HepG2 (cell line): ENCODE data around the gene CHST1.

Experiments used
- BCLAF1 ChIP-seq: fragments of 450-650 bp; IDR thresholded peaks from 2 replicates; pipeline ENCODE4 v1.6.1; 2017; ENCODE audit warnings: mild to moderate bottlenecking
- CTCF ChIP-seq: sonication (generic); formaldehyde crosslinking; IDR thresholded peaks from 2 replicates; pipeline ENCODE4 v1.5.0; 2020; ENCODE audit warnings: mild to moderate bottlenecking, missing genetic modification reagents, moderate library complexity
- GABPA ChIP-seq, 2 experiments: IDR thresholded peaks; 2 replicates each; pipeline ENCODE4 v1.6.1; 2011 to 2016; ENCODE audit warnings: low read depth in 2 of 2, low read length in 1 of 2, missing biosample characterization in 1 of 2, missing genetic modification characterization in 1 of 2
- PHB2 ChIP-seq: fragments of 450-650 bp; IDR thresholded peaks from 2 replicates; pipeline ENCODE4 v1.6.1; 2018; ENCODE audit not compliant: partially characterized antibody
- UBTF ChIP-seq: sonication (generic); formaldehyde crosslinking; IDR thresholded peaks from 2 replicates; pipeline ENCODE4 v1.4.0; 2020; ENCODE audit warnings: mild to moderate bottlenecking, missing genetic modification reagents
- ZNF143 ChIP-seq: sonication (generic); formaldehyde crosslinking; IDR thresholded peaks from 2 replicates; pipeline ENCODE4 v1.4.0; 2020; ENCODE audit warnings: missing genetic modification reagents
- ZNF317 ChIP-seq: sonication (generic); formaldehyde crosslinking; IDR thresholded peaks from 2 replicates; pipeline ENCODE4 v1.5.0; 2020; ENCODE audit warnings: mild to moderate bottlenecking, missing genetic modification reagents
- TF ChIP-seq, protein P1 (sequence below): sonication (generic); formaldehyde crosslinking; IDR thresholded peaks from 2 replicates; pipeline ENCODE4 v1.4.0; 2020; ENCODE audit warnings: missing genetic modification reagents
- TF ChIP-seq, protein P2 (sequence below): sonication (generic); formaldehyde crosslinking; IDR thresholded peaks from 2 replicates; pipeline ENCODE4 v1.9.0; 2021; ENCODE audit warnings: missing genetic modification reagents, borderline replicate concordance

DNA sequence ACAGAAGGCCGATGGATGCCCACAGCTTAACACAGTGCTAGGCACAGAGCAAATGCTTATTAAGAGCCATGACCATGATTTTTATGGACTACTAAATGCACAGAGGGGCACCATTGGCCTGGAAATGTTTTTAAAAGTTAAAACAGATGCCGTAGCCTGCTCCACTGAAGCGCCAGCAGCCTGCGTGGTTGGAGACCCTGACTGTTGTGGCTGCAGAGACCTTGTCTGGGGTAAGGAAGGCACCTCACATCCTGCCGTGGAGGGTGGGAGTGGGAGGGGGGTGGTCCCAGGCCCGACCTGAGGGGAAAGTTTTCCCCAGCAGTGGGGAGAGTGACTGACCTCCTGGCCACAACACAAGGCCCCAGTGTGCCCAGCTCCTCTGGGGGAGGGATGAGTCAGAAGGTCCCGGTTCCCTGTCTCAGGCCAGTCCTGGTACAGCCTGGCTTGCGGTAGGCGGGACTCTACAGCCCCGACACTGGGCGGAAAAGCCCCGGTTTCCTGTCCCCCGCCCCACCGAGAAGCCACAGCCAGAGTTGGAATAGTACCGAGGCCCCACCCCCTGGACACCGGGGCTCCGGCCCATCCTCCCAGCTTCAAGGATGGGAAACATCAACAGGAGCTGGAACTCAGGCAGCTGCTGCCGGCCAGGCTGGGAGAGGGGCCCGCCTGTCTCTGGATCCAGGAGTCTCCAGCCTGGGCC, 7.0 kb downstream of the CHST1 start:
- TF ChIP-seq CTCF = no peak
- TF ChIP-seq, protein P1, sequence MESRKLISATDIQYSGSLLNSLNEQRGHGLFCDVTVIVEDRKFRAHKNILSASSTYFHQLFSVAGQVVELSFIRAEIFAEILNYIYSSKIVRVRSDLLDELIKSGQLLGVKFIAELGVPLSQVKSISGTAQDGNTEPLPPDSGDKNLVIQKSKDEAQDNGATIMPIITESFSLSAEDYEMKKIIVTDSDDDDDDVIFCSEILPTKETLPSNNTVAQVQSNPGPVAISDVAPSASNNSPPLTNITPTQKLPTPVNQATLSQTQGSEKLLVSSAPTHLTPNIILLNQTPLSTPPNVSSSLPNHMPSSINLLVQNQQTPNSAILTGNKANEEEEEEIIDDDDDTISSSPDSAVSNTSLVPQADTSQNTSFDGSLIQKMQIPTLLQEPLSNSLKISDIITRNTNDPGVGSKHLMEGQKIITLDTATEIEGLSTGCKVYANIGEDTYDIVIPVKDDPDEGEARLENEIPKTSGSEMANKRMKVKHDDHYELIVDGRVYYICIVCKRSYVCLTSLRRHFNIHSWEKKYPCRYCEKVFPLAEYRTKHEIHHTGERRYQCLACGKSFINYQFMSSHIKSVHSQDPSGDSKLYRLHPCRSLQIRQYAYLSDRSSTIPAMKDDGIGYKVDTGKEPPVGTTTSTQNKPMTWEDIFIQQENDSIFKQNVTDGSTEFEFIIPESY (CRISPR knock-in tag) = no peak
- no peak for TF ChIP-seq PHB2
- TF ChIP-seq GABPA (IDR thresholded peaks at IDR 0.05; ENCODE audit: low read depth, low read length) = no peak
- TF ChIP-seq GABPA (CRISPR knock-in tag; IDR thresholded peaks at IDR 0.05; ENCODE audit: low read depth) = no peak
- no peak for TF ChIP-seq BCLAF1
- TF ChIP-seq ZNF317 = no peak
- TF ChIP-seq UBTF (CRISPR knock-in tag) = no peak
- TF ChIP-seq, protein P2, sequence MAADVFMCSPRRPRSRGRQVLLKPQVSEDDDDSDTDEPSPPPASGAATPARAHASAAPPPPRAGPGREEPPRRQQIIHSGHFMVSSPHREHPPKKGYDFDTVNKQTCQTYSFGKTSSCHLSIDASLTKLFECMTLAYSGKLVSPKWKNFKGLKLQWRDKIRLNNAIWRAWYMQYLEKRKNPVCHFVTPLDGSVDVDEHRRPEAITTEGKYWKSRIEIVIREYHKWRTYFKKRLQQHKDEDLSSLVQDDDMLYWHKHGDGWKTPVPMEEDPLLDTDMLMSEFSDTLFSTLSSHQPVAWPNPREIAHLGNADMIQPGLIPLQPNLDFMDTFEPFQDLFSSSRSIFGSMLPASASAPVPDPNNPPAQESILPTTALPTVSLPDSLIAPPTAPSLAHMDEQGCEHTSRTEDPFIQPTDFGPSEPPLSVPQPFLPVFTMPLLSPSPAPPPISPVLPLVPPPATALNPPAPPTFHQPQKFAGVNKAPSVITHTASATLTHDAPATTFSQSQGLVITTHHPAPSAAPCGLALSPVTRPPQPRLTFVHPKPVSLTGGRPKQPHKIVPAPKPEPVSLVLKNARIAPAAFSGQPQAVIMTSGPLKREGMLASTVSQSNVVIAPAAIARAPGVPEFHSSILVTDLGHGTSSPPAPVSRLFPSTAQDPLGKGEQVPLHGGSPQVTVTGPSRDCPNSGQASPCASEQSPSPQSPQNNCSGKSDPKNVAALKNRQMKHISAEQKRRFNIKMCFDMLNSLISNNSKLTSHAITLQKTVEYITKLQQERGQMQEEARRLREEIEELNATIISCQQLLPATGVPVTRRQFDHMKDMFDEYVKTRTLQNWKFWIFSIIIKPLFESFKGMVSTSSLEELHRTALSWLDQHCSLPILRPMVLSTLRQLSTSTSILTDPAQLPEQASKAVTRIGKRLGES (CRISPR knock-in tag) = no peak
- no peak for TF ChIP-seq ZNF143 (CRISPR knock-in tag)
